GM19324 (cell line): ENCODE measurements around the gene NF2.

Experiments
- ATAC-seq: cut with Tn5 transposase; IDR thresholded peaks from one replicate; pipeline ENCODE4 v1.9.1; 2021; ENCODE audit warnings: mild to moderate bottlenecking, moderate library complexity; ENCODE audit not compliant: unreplicated experiment, low FRiP score

NF2 gene

GRCh38 chr22:29629903-29630516 lies 26.6 kb downstream of the NF2 start:
- ATAC-seq = no peak

GRCh38 chr22:29630987-29631386 lies 27.6 kb downstream of the NF2 start:
- ATAC-seq = no peak

- no peak for ATAC-seq
These were observed 28.3 kb downstream of the NF2 start for GRCh38 chr22:29631725-29632124.

- ATAC-seq = no peak
These were observed 29.2 kb downstream of the NF2 start for GRCh38 chr22:29632672-29633071.

- no peak for ATAC-seq
These were observed 30.3 kb downstream of the NF2 start for GRCh38 chr22:29633514-29634312.

- no peak for ATAC-seq
These were observed 31.4 kb downstream of the NF2 start for GRCh38 chr22:29634847-29635246.

- ATAC-seq = no peak
These were observed 32.4 kb downstream of the NF2 start for GRCh38 chr22:29635734-29636357.

GRCh38 chr22:29636751-29637150 lies 33.3 kb downstream of the NF2 start:
- no peak for ATAC-seq

GRCh38 chr22:29637181-29637580 lies 33.7 kb downstream of the NF2 start:
- no peak for ATAC-seq

- ATAC-seq = no peak
These were observed 35.2 kb downstream of the NF2 start for GRCh38 chr22:29638678-29639077.

GRCh38 chr22:29639096-29639495 lies 35.7 kb downstream of the NF2 start:
- no peak for ATAC-seq

GRCh38 chr22:29641042-29641699 lies 37.7 kb downstream of the NF2 start:
- ATAC-seq = no peak

- no peak for ATAC-seq
These were observed 38.4 kb downstream of the NF2 start for GRCh38 chr22:29641700-29642330.

GRCh38 chr22:29642694-29643093 lies 39.3 kb downstream of the NF2 start:
- no peak for ATAC-seq

GRCh38 chr22:29647954-29648737 lies 44.7 kb downstream of the NF2 start:
- ATAC-seq = no peak

- ATAC-seq = no peak
These were observed 46.9 kb downstream of the NF2 start for GRCh38 chr22:29650370-29650769.

- ATAC-seq = no peak
These were observed 48.2 kb downstream of the NF2 start for GRCh38 chr22:29651652-29652051.

GRCh38 chr22:29654420-29654819 lies 51.0 kb downstream of the NF2 start:
- ATAC-seq = no peak

GRCh38 chr22:29654882-29655281 lies 51.4 kb downstream of the NF2 start:
- no peak for ATAC-seq

GRCh38 chr22:29658176-29658575 lies 54.7 kb downstream of the NF2 start:
- no peak for ATAC-seq
